Activated CD8-positive, alpha-beta memory T cell treated with anti-CD3 and anti-CD28 coated beads for 48 hours (primary cell): Measurements from ENCODE around the gene NEU4.
A peak's percentile ranks its signal among the peaks of the same experiment; 100 is the strongest.

Source experiments
- DNase-seq, 3 experiments: peaks; one replicate each; pipeline ENCODE4 v3.0.0-alpha.2; 2020; ENCODE audit warnings: low read depth in 2 of 3, low spot score in 2 of 3

NEU4 gene

GRCh38 chr2:241850544-241851324 lies 41.7 kb downstream of the NEU4 start:
- DNase-seq = no peak

GRCh38 chr2:241851325-241852115 lies 42.5 kb downstream of the NEU4 start:
- no peak for DNase-seq

GRCh38 chr2:241852116-241852980 lies 43.4 kb downstream of the NEU4 start:
- no peak for DNase-seq

- no peak for DNase-seq
Observed at GRCh38 chr2:241852981-241853631, 44.1 kb downstream of the NEU4 start.

GRCh38 chr2:241853651-241854341 lies 44.8 kb downstream of the NEU4 start:
- no peak for DNase-seq

- DNase-seq = no peak
Observed at GRCh38 chr2:241854342-241855244, 45.6 kb downstream of the NEU4 start.

GRCh38 chr2:241855245-241855887 lies 46.4 kb downstream of the NEU4 start:
- no peak for DNase-seq

- DNase-seq = no peak
Observed at GRCh38 chr2:241855888-241856422, 47.0 kb downstream of the NEU4 start.

- DNase-seq = no peak
Observed at GRCh38 chr2:241857041-241857541, 48.1 kb downstream of the NEU4 start.

- no peak for DNase-seq
Observed at GRCh38 chr2:241857572-241858121, 48.7 kb downstream of the NEU4 start.

GRCh38 chr2:241858206-241859016 lies 49.4 kb downstream of the NEU4 start, which contains the start of gene PDCD1:
PDCD1 (minus strand) TSS chr2:241858894; CDS start chr2:241858838, 56 bp downstream.
- peak in 1 of 3 experiments; percentile 55 for DNase-seq

GRCh38 chr2:241859017-241859435 lies 50.0 kb downstream of the NEU4 start:
- peak in 1 of 3 experiments; percentile 42 for DNase-seq

GRCh38 chr2:241859436-241860183 lies 50.6 kb downstream of the NEU4 start:
- DNase-seq = peak in 1 of 3 experiments; percentile 46

GRCh38 chr2:241860184-241861078 lies 51.4 kb downstream of the NEU4 start:
- DNase-seq = peak in 1 of 3 experiments; percentile 42

GRCh38 chr2:241861264-241861663 lies 52.3 kb downstream of the NEU4 start:
- no peak for DNase-seq
